GM18520 (cell line): ENCODE measurements around the gene HOXA10.

Experiments used
- ATAC-seq: cut with Tn5 transposase; IDR thresholded peaks from one replicate; pipeline ENCODE4 v1.9.1; 2021; ENCODE audit not compliant: unreplicated experiment

HOXA10 gene

GRCh38 chr7:27173956-27174873 is at the start of gene HOXA10:
HOXA10 (minus strand) TSS chr7:27174320; CDS start chr7:27174306, 14 bp downstream.
- no peak for ATAC-seq

GRCh38 chr7:27221201-27221797 is 47.2 kb upstream of the HOXA10 start:
- ATAC-seq = no peak

GRCh38 chr7:27220440-27220955 is 46.4 kb upstream of the HOXA10 start:
- ATAC-seq = no peak

- no peak for ATAC-seq
These were observed 45.7 kb upstream of the HOXA10 start for GRCh38 chr7:27219821-27220220.

GRCh38 chr7:27217951-27218350 is 43.8 kb upstream of the HOXA10 start:
- ATAC-seq = no peak

GRCh38 chr7:27215356-27215755 is 41.2 kb upstream of the HOXA10 start:
- ATAC-seq = no peak

GRCh38 chr7:27214239-27214950 is 40.3 kb upstream of the HOXA10 start:
- no peak for ATAC-seq

- ATAC-seq = no peak
These were observed 39.5 kb upstream of the HOXA10 start for GRCh38 chr7:27213433-27214238.

GRCh38 chr7:27212497-27213432 is 38.6 kb upstream of the HOXA10 start:
- no peak for ATAC-seq

- ATAC-seq = no peak
These were observed 37.7 kb upstream of the HOXA10 start for GRCh38 chr7:27211764-27212204.

- no peak for ATAC-seq
These were observed 36.9 kb upstream of the HOXA10 start for GRCh38 chr7:27211084-27211446.

- no peak for ATAC-seq
These were observed 36.4 kb upstream of the HOXA10 start for GRCh38 chr7:27210441-27211083.

GRCh38 chr7:27209933-27210440 is 35.9 kb upstream of the HOXA10 start:
- ATAC-seq = no peak

GRCh38 chr7:27208998-27209397 is 34.9 kb upstream of the HOXA10 start:
- ATAC-seq = no peak

- no peak for ATAC-seq
These were observed 33.3 kb upstream of the HOXA10 start for GRCh38 chr7:27207348-27207985.

- ATAC-seq = no peak
These were observed 31.5 kb upstream of the HOXA10 start for GRCh38 chr7:27205325-27206280.

- ATAC-seq = no peak
These were observed 30.8 kb upstream of the HOXA10 start for GRCh38 chr7:27204851-27205322.
